Measurements from ENCODE around the gene NCAPD2. TPM values are rescaled to one million over a fixed set of nuclear protein-coding genes. Genes with fewer than 3 reads are reported as not detected.

Gene NCAPD2
- total RNA-seq, 1 donor from 2014 or later: 11.7 TPM

- Histone ChIP-seq H3K27me3 (no peaks in the 10 kb centered on the region), H3K36me3 (peaks cover 66 to 73% of the 10 kb centered on the region in 2 donors), H3K4me1 (peaks cover 3 to 12% of the 10 kb centered on the region in 2 donors), H3K9me3 (no peaks in the 10 kb centered on the region), H3K4me3 (no peak overlapping the region), H3K27ac (no peak overlapping the region)
- no peak for DNase-seq (ENCODE audit: low spot score in 2 of 2)
- TF ChIP-seq CTCF (IDR thresholded peaks at IDR 0.05): no peak
- intact Hi-C loops (cut with DNase I): no loop called here
Observed at GRCh38 chr12:6528539-6529235, 34.8 kb downstream of the NCAPD2 start.

- TF ChIP-seq CTCF (IDR thresholded peaks at IDR 0.05): no peak
- Histone ChIP-seq H3K27me3 (no peaks in the 10 kb centered on the region), H3K4me3 (no peak overlapping the region), H3K36me3 (peaks cover 66% of the 10 kb centered on the region in 2 donors), H3K27ac (no peak overlapping the region), H3K9me3 (no peaks in the 10 kb centered on the region), H3K4me1 (peaks cover 3 to 12% of the 10 kb centered on the region in 2 donors)
- DNase-seq (ENCODE audit: low spot score in 2 of 2): no peak
- intact Hi-C loops (cut with DNase I): no loop called here
Observed at GRCh38 chr12:6529291-6529737, 35.4 kb downstream of the NCAPD2 start.

- H3K4me3 ChIP-seq: no peak overlapping the region
- H3K4me1 ChIP-seq: peaks cover 5 to 12% of the 10 kb centered on the region in 2 donors
- TF ChIP-seq CTCF (IDR thresholded peaks at IDR 0.05): no peak
- H3K36me3 ChIP-seq: peaks cover 53 to 57% of the 10 kb centered on the region in 2 donors
- DNase-seq (ENCODE audit: low spot score in 2 of 2): no peak
- H3K27me3 ChIP-seq: no peaks in the 10 kb centered on the region
- intact Hi-C loops (cut with DNase I): loop anchor here (10.0 kb wide), 1 partner anchor 306 kb away; no protein-coding TSS in a partner anchor
- H3K27ac ChIP-seq: no peak overlapping the region
- H3K9me3 ChIP-seq: no peaks in the 10 kb centered on the region
Observed at GRCh38 chr12:6530576-6531260, 36.8 kb downstream of the NCAPD2 start.

GRCh38 chr12:6532051-6532926, 38.4 kb downstream of the NCAPD2 start:
- DNase-seq (ENCODE audit: low spot score in 2 of 2): peak; percentile 62 to 90
- TF ChIP-seq CTCF (IDR thresholded peaks at IDR 0.05): no peak
- H3K4me3 ChIP-seq: peak overlapping the region; percentile 79 to 98
- H3K27me3 ChIP-seq: no peaks in the 10 kb centered on the region
- H3K27ac ChIP-seq: peak overlapping the region; percentile 98 to 99
- H3K4me1 ChIP-seq: peaks cover 15 to 24% of the 10 kb centered on the region in 2 donors
- peaks cover 47 to 57% of the 10 kb centered on the region in 2 donors for H3K36me3 ChIP-seq
- intact Hi-C loops (cut with DNase I): loop anchor here (10.0 kb wide), 1 partner anchor 307 kb away; no protein-coding TSS in a partner anchor
- H3K9me3 ChIP-seq: no peaks in the 10 kb centered on the region

- no peaks in the 10 kb centered on the region for H3K27me3 ChIP-seq
- intact Hi-C loops (cut with DNase I): loop anchor here (10.0 kb wide), 1 partner anchor 308 kb away; no protein-coding TSS in a partner anchor
- H3K4me1 ChIP-seq: peaks cover 19 to 30% of the 10 kb centered on the region in 2 donors
- H3K9me3 ChIP-seq: no peaks in the 10 kb centered on the region
- DNase-seq (ENCODE audit: low spot score in 2 of 2): peak in 1 of 2 donors; percentile 86
- no peak for TF ChIP-seq CTCF (IDR thresholded peaks at IDR 0.05)
- peaks cover 45 to 56% of the 10 kb centered on the region in 2 donors for H3K36me3 ChIP-seq
- peak overlapping the region; percentile 79 to 98 for H3K4me3 ChIP-seq
- peak overlapping the region; percentile 98 to 99 for H3K27ac ChIP-seq
Observed at GRCh38 chr12:6532927-6533652, 39.2 kb downstream of the NCAPD2 start.

Data from ascending aorta (tissue), 2 donors.